GM18873 (cell line): ENCODE measurements around the gene HS2ST1.
"Not testable (repeated sequence)": the region's sequence is repeated elsewhere in the genome, so short reads cannot be mapped to it uniquely, and the experiment has no call there.

Experiments used
- ATAC-seq: cut with Tn5 transposase; IDR thresholded peaks from one replicate; pipeline ENCODE4 v1.9.1; 2021; ENCODE audit warnings: mild to moderate bottlenecking, moderate library complexity, moderate number of reproducible peaks; ENCODE audit not compliant: unreplicated experiment, low FRiP score

The HS2ST1 gene

DNA sequence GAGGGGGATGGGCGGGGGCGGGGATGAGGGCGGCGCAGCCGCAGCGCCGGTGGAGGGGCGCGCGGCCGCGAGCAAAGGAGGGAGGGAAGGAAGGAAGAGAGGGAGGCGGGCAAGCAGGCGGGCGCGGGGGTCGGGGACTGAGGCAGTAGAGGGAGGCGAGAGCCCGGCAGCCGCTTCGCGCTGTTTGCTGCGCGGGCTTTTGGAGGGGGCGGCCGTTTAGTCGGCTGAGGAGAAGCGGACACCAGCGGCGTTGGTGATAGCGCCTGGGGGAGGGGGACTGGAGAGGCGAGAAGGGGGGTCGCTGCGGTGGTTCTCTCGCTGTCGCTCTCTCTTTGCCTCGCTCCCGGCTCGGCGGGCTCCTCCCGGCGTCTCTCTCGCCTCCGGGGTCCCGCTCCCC lies at the start of gene HS2ST1:
TSS of gene HS2ST1 (plus strand) at position 35 of the 397 bp plus-strand sequence.
- peak; percentile 8 for ATAC-seq

GRCh38 chr1:86865973-86866637 lies 48.3 kb upstream of the HS2ST1 start:
- ATAC-seq = peak; percentile 58

DNA sequence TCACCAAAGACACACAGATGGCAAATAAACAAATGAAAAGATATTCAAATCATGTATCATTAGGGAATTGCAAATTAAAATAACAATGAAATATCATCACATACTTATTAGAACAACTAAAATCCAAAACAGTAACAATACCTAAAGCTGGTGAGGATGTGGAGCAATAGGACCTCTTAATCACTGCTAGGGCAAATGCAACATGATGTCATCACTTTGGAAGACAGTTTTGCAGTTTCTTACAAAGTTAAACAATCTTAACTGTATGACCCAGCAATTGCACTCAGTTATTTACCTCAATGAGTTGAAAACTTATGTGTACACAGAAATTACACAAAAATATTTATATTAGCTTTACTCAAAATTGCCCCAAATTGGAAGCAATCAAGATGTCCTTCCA lies 47.8 kb upstream of the HS2ST1 start:
- no peak for ATAC-seq

GRCh38 chr1:86867278-86867677 lies 47.2 kb upstream of the HS2ST1 start:
- not testable (repeated sequence) for ATAC-seq

- ATAC-seq = no peak
Observed at GRCh38 chr1:86868477-86868876, 46.0 kb upstream of the HS2ST1 start.

GRCh38 chr1:86871001-86871400 lies 43.4 kb upstream of the HS2ST1 start:
- ATAC-seq = no peak

- ATAC-seq = no peak
Observed at GRCh38 chr1:86872086-86872485, 42.3 kb upstream of the HS2ST1 start.

GRCh38 chr1:86875722-86876121 lies 38.7 kb upstream of the HS2ST1 start:
- ATAC-seq = no peak

DNA sequence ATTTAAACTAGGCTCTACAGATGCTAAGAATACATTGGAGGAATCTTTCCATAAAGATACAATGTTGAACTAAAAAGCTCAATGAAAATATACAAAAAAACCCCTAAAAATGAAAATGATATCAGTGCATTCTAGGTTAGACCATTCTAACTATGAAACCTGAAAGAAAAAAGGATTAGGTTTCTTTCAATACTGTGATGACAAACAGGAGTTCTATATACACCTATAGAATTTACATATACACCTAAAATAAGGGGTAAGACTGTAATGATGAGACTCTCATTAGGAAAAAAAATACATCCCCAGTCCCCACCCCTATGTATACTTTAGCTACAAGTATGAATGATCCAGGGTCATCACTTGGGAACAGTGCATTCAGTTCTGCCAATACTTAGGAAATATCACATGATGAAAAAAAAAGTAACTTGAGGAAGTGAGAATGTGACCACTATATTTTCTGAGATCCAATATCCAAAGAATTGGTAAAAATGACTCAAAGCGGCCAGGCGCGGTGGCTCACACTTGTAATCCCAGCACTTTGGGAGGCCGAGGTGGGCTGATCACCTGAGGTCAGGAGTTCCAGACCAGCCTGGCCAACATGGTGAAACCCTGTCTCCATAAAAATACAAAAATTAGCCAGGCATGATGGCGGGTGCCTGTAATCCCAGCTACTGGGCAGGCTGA lies 26.8 kb upstream of the HS2ST1 start:
- ATAC-seq = no peak

- ATAC-seq = no peak
Observed at GRCh38 chr1:86888327-86888726, 26.1 kb upstream of the HS2ST1 start.

DNA sequence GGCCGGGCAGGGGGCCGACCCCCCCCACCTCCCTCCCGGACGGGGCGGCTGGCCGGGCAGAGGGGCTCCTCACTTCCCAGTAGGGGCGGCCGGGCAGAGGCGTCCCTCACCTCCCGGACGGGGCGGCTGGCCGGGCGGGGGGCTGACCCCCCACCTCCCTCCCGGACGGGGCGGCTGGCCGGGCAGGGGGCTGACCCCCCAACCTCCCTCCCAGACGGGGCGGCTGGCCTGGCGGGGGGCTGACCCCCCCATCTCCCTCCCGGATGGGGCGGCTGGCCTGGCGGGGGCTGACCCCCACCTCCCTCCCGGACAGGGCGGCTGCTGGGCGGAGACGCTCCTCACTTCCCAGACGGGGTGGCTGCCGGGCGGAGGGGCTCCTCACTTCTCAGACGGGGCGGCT lies 15.0 kb upstream of the HS2ST1 start:
- not testable (repeated sequence) for ATAC-seq

- no peak for ATAC-seq
Observed at GRCh38 chr1:86905875-86906274, 8.6 kb upstream of the HS2ST1 start.

GRCh38 chr1:86906419-86906818 lies 8.0 kb upstream of the HS2ST1 start:
- no peak for ATAC-seq

DNA sequence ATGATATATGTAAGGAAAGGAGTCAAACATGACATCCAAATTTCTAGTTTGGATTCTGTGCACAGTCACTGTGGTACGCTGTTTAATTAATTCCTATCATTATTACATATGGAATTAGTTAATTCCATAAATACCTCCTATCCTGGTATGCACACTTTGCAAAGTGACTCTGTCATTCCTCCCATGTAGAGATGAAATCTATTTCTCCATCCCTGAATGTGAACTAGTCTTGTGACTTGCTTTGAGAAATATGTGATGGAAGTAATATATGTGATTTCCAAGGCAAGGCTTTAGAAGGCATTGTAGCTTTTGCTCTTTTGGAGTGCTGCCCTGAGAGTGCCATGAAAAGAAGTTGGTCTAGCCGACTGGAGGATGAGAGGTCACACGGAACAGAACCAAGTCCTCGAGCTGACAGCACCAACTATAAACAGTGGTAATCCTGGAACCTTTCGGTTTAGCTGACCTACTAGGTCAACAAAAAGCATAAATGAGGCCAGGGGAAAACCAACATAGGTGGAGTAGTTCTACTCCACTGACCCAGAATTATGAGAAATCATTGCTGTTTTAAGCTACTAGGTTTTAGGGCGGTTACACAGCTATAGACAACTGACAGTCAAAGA lies 2.0 kb upstream of the HS2ST1 start:
- ATAC-seq = no peak

- peak; percentile 29 for ATAC-seq
Observed at GRCh38 chr1:86913399-86913895, 988 bp upstream of the HS2ST1 start.

- ATAC-seq = peak; percentile 84
Observed at GRCh38 chr1:86913896-86914600, 387 bp upstream of the HS2ST1 start, which contains the start of gene SELENOF. Gene SELENOF (minus strand): TSS chr1:86914126. CDS start chr1:86914111, 15 bp downstream.

DNA sequence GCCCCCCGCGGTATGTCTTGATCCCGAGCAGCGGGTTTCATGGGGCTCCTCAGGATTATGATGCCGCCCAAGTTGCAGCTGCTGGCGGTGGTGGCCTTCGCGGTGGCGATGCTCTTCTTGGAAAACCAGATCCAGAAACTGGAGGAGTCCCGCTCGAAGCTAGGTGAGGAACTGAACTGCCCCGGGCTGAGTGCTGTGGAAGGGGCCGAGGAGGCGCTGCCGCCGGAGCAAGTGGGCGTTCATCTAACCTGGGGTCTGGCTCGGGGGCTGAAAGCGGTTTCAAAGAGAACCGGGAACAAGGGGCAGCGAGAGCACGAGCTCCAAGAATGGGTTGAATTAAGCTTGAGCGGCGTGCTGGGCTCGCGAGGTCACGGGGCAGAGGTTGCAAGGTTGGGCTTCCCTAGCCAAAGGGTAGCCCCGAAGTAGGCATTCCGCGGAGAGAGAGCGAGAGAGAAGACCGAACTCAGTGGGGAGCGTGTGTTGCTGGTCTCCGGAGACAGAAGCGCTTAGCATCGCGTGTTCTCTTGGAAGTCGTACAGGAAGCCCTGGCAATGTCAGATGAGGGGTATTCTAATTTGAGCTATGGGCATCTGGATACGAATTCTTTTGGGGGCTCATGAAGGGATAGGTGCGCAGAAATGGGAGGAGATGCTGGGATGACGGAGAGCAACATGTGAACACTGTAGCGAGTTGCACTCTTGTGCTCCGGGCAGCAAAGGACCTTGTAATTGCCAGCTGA lies 732 bp downstream of the HS2ST1 start:
- ATAC-seq = peak; percentile 23

DNA sequence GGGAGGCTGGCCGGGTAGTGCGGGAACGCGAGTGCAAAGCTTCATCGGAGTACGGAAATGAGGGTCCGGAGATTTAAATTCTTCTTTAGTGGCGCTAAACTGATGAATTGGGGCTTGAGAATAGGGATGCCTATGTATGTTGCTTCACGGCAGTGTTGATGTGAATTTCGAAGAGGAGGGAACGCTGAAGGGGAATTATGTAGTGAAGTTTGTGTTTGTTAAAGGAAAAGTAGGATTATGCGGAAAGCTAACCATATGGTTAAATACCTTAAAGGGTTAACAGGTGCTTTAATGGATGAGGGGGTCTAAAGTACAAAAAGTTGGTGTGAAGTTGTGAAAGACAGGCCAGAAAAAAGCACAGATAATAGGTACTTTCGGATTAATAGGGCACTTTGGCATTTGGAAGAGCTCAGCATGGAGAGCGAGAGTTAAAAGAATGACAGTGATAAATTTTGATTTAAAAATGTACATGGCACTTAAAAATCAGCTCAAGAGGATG lies 1.4 kb downstream of the HS2ST1 start:
- ATAC-seq = no peak

- no peak for ATAC-seq
Observed at GRCh38 chr1:86916752-86917151, 2.3 kb downstream of the HS2ST1 start.

- ATAC-seq = no peak
Observed at GRCh38 chr1:86922445-86922844, 8.0 kb downstream of the HS2ST1 start.
